Right lobe of liver (tissue), 6 donors: Measurements from ENCODE around the gene FARS2. TPM values are rescaled to one million over a fixed set of nuclear protein-coding genes. Genes with fewer than 3 reads are reported as not detected.

Experiments
- ATAC-seq, 4 donors: fragments of 200-7000 bp; cut with Tn5 transposase; one replicate each; pipeline ENCODE4 v1.9.1; 2020; ENCODE audit warnings: mild to moderate bottlenecking in 4 of 4, moderate library complexity in 4 of 4
- DNase-seq, 3 donors: peaks; one replicate each; pipeline ENCODE4 v3.0.0-alpha.2; 2020
- H3K27ac ChIP-seq, 3 donors: fragments of 200-600 bp; one replicate each; pipeline ENCODE4 v1.8.0; 2022
- H3K27me3 ChIP-seq, 2 donors: fragments of 200-600 bp; one replicate each; pipeline ENCODE4 v1.8.0; 2022
- H3K36me3 ChIP-seq, 4 donors: fragments of 200-600 bp; sonication (generic) in 1 of 4; one replicate each; pipeline versions ENCODE4 v1.5.1 to v1.8.0; 2017 to 2022; ENCODE audit warnings: control low read depth in 1 of 4
- H3K4me1 ChIP-seq, 4 donors: fragments of 200-600 bp; sonication (generic) in 1 of 4; one replicate each; pipeline versions ENCODE4 v1.5.1 to v1.8.0; 2017 to 2022; ENCODE audit warnings: control low read depth in 1 of 4
- H3K4me3 ChIP-seq, 3 donors: fragments of 200-600 bp; one replicate each; pipeline ENCODE4 v1.8.0; 2022
- H3K9me3 ChIP-seq, 4 donors: fragments of 200-600 bp; sonication (generic) in 1 of 4; one replicate each; pipeline versions ENCODE4 v1.5.1 to v1.8.0; 2017 to 2022; ENCODE audit warnings: control low read depth in 1 of 4
- POLR2A ChIP-seq: fragments of 450-650 bp; IDR thresholded peaks from one replicate; pipeline ENCODE4 v1.6.1; 2017; ENCODE audit warnings: antibody characterized with exemption, mild to moderate bottlenecking
- WGBS: methylation state at CpG from one replicate; pipeline ENCODE4 v1.1.6; 2018; ENCODE audit warnings: low coverage, low lambda C conversion rate; ENCODE audit not compliant: insufficient coverage; ENCODE audit errors: missing lambda C conversion rate; 5-methylcytosine and 5-hydroxymethylcytosine counted together
- intact Hi-C, 2 donors: fragments of 100-400 bp; cut with DNase I; formaldehyde crosslinking; loops; one replicate each; pipeline versions ENCODE4 v1.11.2 to v1.14.1; 2022
- total RNA-seq, 6 experiments: library from RNA; depleted of rRNA in 2 of 6; stranded (reverse); fragments of >200 nt in 2 of 6; fragmentation: NEBNext Ultra II Directional in 3 of 6; extraction: Animal tissue kit (Norgen Biotek cat#: 25700) in 3 of 6; gene quantifications; one replicate each; pipeline versions ENCODE4 v1.1.0 to v1.2.4, GENCODE V29; 2016 to 2023
- TF ChIP-seq, protein P1 (sequence below), 4 donors: fragments of 200-600 bp in 3 of 4; fragments of 450-650 bp in 1 of 4; IDR thresholded peaks; one replicate each; pipeline versions ENCODE4 v1.5.1 to v1.8.0; 2016 to 2022; ENCODE audit warnings: antibody characterized with exemption in 4 of 4, mild to moderate bottlenecking in 2 of 4
- donor health status: DM: no; HTN: yes; CAD: no.
- donor health status: DM: no; HTN: no; CAD: no.
- donor health status: DM: no; HTN: no; CAD: no.
- donor health status: DM: no; HTN: yes; CAD: no.
- donor health status: DM: no; HTN: yes; CAD: no.

Gene FARS2
- total RNA-seq, 6 experiments from 2014 or later = 7.2 to 12.9 (median 11.7) TPM

DNA sequence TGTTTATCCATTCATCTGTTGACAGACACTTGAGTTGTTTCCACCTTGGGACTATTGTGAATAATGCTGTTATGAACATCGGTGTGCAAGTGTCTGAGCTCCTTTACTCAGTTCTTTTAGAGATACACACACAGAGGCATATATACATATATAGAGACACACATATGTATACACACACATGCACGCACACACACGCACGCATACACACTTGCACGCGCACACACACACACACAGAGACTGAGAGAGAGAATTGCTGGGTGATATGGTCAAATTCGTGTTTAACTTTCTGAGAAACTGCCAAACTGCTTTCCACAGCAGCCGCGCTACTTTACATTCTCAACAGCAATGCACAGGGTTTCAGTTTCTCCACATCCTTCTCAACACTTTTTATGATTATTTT lies 273.3 kb downstream of the FARS2 start:
- no peaks in the 10 kb centered on the region for H3K9me3 ChIP-seq
- no peaks in the 10 kb centered on the region for H3K4me1 ChIP-seq
- TF ChIP-seq POLR2A = no peak
- TF ChIP-seq, protein P1, sequence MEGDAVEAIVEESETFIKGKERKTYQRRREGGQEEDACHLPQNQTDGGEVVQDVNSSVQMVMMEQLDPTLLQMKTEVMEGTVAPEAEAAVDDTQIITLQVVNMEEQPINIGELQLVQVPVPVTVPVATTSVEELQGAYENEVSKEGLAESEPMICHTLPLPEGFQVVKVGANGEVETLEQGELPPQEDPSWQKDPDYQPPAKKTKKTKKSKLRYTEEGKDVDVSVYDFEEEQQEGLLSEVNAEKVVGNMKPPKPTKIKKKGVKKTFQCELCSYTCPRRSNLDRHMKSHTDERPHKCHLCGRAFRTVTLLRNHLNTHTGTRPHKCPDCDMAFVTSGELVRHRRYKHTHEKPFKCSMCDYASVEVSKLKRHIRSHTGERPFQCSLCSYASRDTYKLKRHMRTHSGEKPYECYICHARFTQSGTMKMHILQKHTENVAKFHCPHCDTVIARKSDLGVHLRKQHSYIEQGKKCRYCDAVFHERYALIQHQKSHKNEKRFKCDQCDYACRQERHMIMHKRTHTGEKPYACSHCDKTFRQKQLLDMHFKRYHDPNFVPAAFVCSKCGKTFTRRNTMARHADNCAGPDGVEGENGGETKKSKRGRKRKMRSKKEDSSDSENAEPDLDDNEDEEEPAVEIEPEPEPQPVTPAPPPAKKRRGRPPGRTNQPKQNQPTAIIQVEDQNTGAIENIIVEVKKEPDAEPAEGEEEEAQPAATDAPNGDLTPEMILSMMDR (IDR thresholded peaks at IDR 0.05) = no peak
- H3K27ac ChIP-seq = no peak overlapping the region
- H3K27me3 ChIP-seq = no peaks in the 10 kb centered on the region
- H3K36me3 ChIP-seq = no peaks in the 10 kb centered on the region
- ATAC-seq (no peak), DNase-seq (no peak)
- intact Hi-C loops = no loop called here
- whole genome bisulfite sequencing = 80% methylated on average over 9 of the region's 9 CpGs
- no peak overlapping the region for H3K4me3 ChIP-seq

DNA sequence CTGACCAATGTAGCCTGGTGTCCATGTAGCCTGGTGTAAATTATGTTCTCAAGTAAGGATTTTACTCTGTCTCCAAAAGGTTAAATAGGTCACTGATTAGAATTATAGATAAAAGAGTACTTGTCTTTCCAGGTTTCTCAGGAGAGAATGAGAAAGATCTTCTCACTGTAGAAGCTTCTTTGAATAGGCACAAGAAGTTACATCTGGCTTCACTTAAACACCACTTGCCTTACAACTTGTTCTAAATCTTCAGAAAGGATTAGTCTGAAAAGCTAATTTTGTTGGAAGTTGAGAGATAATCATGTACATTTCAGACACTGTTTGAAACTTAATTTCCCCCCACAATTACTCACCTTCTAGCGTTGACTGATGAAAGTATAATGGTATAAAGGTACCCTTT lies 275.3 kb downstream of the FARS2 start:
- ATAC-seq = no peak
- WGBS = 86% methylated on average over 1 of the region's 1 CpG

DNA sequence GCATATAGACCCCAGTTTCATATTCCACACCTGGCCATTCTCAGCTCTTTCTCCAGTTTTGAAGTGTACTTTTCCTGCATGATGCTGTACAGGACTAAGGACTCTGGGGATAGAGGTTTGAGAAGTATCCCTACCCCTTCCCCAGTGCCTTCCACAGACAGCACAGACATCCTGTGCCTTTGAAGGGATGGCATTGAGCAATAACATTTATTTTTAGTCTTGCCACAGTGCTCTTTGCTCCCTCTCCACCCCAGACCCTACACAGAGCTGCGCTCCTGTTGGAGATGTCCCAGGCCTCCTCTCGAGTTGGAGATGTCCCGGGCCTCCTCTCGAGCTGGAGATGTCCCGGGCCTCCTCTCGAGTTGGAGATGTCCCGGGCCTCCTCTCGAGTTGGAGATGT lies 275.8 kb downstream of the FARS2 start:
- 89% methylated on average over 8 of the region's 8 CpGs for WGBS
- intact Hi-C loops = no loop called here
- no peak for ATAC-seq

More for the DNA sequence above, 275.3 kb downstream of the FARS2 start:
- H3K4me1 ChIP-seq = no peaks in the 10 kb centered on the region
- no peaks in the 10 kb centered on the region for H3K36me3 ChIP-seq
- DNase-seq = no peak
- H3K27ac ChIP-seq = no peak overlapping the region
- no peaks in the 10 kb centered on the region for H3K9me3 ChIP-seq
- H3K27me3 ChIP-seq = no peaks in the 10 kb centered on the region
- TF ChIP-seq, protein P1 (IDR thresholded peaks at IDR 0.05) = no peak
- no peak for TF ChIP-seq POLR2A
- no peak overlapping the region for H3K4me3 ChIP-seq
- intact Hi-C loops = no loop called here

DNA sequence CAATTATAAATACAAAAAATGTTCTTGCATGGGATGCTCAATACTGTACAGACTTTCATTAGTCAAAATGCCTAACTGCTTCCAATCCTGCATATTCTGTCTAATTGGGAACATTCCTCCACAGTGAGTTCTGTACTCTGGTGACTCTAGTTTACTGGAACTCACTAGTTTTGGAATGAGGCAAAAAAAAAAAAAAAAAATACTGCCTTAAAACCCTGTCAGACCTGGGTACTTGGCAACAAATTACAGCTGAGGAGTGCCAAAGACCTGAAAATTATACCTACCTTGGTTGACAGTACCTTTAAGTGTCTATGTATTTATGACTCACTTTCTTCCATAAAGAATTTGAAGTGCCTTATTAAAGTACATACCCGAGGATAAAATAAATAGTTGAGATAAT lies 276.7 kb downstream of the FARS2 start:
- Histone ChIP-seq H3K4me3 (no peak overlapping the region), H3K27ac (no peak overlapping the region), H3K36me3 (no peaks in the 10 kb centered on the region), H3K27me3 (no peaks in the 10 kb centered on the region), H3K4me1 (no peaks in the 10 kb centered on the region), H3K9me3 (no peaks in the 10 kb centered on the region)
- no peak for ATAC-seq
- TF ChIP-seq, protein P1 (IDR thresholded peaks at IDR 0.05) = no peak
- no peak for TF ChIP-seq POLR2A
- DNase-seq = no peak
- intact Hi-C loops = no loop called here
- WGBS = 28% methylated on average over 1 of the region's 1 CpG

More for the DNA sequence above, 275.8 kb downstream of the FARS2 start:
- no peak for DNase-seq
- no peaks in the 10 kb centered on the region for H3K36me3 ChIP-seq
- H3K27me3 ChIP-seq = no peaks in the 10 kb centered on the region
- TF ChIP-seq POLR2A = no peak
- TF ChIP-seq, protein P1 (IDR thresholded peaks at IDR 0.05) = no peak
- H3K4me1 ChIP-seq = no peaks in the 10 kb centered on the region
- H3K9me3 ChIP-seq = no peaks in the 10 kb centered on the region
- H3K4me3 ChIP-seq = no peak overlapping the region
- no peak overlapping the region for H3K27ac ChIP-seq

DNA sequence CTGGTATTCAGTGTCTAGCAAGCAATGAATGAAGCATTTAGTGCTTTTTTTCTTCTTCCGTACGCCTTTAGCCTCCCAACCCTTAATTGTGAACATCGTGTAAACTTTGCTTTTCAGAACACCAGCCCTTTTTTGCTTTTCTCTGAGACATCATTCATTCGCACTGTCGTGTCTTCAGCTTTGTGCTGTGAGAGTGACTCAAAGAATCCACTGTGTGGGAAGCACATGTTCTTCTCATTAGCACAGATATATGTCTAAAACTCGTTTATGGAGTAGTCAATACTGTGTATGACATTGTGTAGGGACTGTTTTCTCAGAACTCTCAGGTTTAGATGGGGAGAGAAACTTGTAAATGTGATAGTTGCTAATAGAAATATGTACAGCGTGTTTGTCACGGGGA lies 279.1 kb downstream of the FARS2 start:
- Histone ChIP-seq H3K36me3 (no peaks in the 10 kb centered on the region), H3K27ac (no peak overlapping the region), H3K27me3 (no peaks in the 10 kb centered on the region), H3K4me1 (no peaks in the 10 kb centered on the region), H3K9me3 (no peaks in the 10 kb centered on the region), H3K4me3 (no peak overlapping the region)
- no peak for ATAC-seq
- no peak for DNase-seq
- no peak for TF ChIP-seq POLR2A
- TF ChIP-seq, protein P1 (IDR thresholded peaks at IDR 0.05) = no peak
- intact Hi-C loops = no loop called here
- 87% methylated on average over 8 of the region's 8 CpGs for WGBS
